NCI-H526 (cell line): Measurements from ENCODE around the gene VPS9D1.
"Not testable (repeated sequence)": the region's sequence is repeated elsewhere in the genome, so short reads cannot be mapped to it uniquely, and the experiment has no call there.

ENCODE experiments used
- DNase-seq, 2 experiments: peaks; one replicate each; lab custom pipeline; 2025; lab: John Stamatoyannopoulos, UW

The VPS9D1 gene

DNA sequence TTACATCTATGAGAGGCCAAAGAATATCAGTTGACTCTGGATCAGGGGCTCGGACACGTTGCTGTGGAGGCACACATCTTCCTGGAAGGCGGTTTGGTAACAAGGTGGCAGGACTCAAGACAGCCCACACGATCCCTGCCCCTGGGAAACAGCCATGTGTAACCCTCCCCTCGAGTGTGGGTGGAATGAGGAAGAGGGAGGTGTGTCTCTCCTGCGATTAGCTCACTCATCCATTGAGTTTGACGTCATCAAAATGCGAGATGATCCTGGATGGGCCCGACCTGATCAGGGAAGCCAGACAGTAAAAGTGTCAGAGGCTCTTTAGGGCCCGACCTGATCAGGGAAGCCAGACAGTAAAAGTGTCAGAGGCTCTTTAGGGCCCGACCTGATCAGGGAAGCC lies 56.5 kb downstream of the VPS9D1 start:
- not testable (repeated sequence) for DNase-seq

GRCh38 chr16:89661215-89661614 lies 59.5 kb downstream of the VPS9D1 start:
- no peak for DNase-seq

DNA sequence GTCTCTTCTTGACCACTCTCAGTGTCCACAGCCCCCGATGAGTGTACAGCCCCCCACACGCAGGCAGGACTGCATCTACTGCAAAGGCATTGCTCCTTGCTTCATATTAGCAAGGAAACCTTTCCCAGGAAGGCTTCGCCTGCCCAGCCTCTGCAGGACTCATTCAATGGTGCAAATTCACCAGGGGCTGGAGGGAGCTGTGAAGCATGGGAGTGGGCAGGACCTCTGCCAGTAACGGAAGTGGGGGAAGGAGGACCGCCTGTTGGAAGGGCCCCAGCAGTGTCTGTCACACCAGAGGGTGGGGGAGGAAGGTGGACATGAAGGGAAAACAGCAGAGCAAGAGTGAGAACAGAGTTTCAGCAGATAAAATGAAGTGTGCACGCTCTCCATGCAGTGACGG lies 60.6 kb downstream of the VPS9D1 start:
- no peak for DNase-seq

DNA sequence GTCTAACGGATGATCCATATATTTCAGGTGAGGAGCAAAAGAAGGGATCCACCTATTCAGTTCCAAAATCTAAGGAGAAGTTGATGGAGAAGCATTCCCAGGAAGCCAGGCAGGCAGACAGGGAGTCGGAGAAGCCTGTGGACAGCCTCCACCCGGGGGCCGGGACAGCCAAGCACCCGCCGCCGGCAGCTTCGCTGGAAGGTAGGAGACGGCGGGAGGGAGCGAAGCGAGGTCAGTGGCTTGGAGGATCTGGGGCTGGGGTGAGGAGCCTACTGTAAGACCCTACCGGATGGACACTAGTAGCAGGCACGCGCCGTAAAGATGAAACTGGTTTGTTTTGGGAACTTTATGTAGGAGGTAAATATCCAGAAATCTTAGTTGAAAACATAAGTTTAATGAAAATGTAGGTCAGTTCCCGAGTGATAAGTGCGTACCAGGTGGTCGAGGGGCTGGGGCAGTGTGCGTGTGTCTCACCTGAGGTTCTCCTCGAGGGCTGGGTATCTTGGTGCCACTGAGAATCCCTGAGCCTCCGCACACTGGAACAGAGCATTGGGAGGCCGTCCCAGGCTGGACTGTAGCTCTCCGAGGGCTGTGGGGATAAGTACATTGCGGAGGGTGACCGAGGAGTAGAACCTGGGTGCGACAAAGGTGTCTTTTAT lies 62.3 kb downstream of the VPS9D1 start:
- DNase-seq: peak in 1 of 2 experiments; percentile 33

DNA sequence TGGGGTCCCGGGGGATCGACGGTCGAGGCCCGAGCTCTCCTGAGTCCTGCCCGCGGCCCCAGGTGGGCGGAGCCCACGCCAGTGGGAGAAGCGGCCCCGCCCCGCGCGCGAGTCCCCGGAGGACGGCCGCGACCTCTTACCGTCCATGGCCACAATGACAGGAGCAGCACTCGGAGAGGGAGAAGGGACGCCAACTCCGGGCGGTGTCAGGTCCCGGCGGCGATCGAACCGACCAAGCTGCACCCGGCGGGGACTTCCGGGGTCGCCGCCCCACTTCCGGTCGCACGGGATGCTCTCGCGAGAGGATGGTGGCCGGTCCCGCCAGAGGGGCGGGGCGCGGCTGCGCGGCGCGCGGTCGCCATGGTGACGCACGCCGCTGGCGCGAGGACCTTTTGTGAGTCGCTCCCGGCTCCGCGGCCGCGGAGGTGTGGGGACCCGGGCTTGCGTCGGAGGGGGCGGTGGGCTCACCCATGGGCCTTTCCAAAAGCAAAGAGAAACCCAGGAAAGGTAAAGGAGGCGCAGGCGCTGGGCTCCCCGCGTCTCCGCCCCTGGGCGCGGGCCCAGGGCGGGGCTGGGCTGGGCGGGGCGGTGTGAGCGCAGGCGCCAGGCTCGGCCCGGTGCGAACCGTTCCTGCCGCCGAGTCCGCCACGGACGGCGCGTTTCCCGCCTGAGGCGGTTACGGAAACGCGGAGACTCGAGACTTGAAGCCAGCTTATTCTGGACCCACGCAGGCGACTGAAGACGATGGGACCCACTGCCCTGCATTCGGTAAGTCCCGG lies 63.1 kb downstream of the VPS9D1 start, which contains the start of the genes CHMP1A and SPATA33:
CHMP1A (minus strand) TSS at position 267 of the 779 bp plus-strand sequence; CDS start at position 147, 120 bp downstream.
SPATA33 (plus strand) TSS at position 395 of the 779 bp plus-strand sequence; CDS start at position 471, 76 bp downstream.
- peak; percentile 17 to 85 for DNase-seq
